GM04504 (cell line): ENCODE data around the gene CS.
"Not testable (repeated sequence)": the region's sequence is repeated elsewhere in the genome, so short reads cannot be mapped to it uniquely, and the experiment has no call there.

Source experiments
- DNase-seq: peaks from one replicate; pipeline ENCODE4 v3.0.0-alpha.2; 2012; ENCODE audit warnings: low read depth

CS gene

GRCh38 chr12:56299853-56300643 lies at the start of gene CS:
Gene CS (minus strand): TSS chr12:56300330. CDS start chr12:56300201, 129 bp downstream.
- DNase-seq, result peak; percentile 96

DNA sequence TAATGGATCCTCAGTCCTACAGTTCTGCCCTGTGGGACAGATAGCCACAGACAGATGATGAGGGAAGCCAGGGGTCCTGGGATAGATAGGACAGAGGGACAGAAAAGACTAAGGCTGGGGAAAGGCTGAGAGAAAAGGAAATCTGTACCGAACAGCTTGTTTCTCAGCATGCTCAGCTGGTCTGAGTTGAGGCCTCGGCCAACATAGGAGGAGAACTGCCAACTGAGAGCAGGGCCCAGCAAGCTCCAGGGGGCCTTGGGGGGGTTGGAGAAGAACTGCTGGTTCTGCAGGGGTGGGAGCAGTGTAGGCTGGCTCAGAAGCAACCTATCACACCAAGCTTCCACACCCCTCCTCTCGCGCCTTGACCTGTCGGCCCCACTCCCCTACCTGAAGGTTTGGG lies 48.6 kb upstream of the CS start:
- no peak for DNase-seq

GRCh38 chr12:56347255-56347654 lies 47.1 kb upstream of the CS start:
- not testable (repeated sequence) for DNase-seq

DNA sequence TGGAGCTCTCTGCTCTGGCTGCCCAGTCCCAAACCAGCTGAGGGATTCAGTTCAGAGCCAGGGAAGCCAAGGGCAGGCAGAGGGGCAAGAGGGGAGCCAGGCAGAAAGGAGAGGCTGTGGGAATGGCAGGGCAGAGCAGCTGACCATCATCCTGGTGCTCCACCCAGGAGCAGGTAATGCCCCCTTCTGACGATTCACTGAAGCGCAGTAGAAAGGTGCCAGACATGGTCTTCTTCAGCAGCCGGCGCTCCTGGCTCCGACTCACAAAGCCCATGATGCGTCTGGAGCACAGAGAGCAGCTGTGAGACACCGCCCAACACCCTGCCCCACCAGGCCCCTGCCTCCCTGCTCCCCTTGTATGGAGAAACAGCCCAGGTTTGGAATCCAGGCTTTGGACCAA lies 46.5 kb upstream of the CS start:
- no peak for DNase-seq

DNA sequence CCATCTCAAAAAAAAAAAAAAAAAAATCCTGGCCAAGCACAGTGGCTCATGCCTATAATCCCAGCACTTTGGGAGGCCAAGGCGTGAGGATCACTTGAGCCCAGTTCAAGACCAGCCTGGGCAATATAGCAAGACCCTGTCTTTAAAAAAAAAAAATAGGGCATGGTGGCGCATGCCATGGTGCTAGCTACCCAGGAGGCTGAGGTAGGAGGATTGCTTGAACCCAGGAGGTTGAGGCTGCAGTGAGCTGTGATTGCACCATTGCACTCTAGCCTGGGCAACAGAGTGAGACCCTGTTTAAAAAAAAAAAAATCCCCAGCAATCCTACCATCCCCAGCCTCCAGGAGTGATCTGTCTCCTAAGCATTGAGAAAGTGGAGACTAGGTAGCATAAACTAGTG lies 42.2 kb upstream of the CS start:
- not testable (repeated sequence) for DNase-seq

DNA sequence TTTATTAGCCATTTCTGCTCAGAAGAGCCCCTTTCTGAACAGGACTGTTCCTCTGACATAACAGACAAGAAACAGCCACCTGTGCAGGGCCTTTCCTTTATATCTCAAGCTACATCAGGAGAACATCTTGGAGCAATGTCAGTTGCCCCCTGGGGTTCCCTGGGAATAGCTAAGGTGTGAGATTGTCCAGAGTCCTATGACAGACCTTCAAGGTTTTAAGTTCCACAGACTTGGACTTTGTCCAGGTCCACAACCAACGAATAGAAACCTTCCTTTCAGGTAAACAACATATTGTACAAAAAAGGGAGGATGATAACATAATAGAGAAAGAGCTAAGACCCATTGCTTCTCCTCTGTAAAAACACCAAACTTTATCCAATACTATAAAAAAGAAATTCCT lies 41.5 kb upstream of the CS start:
- no peak for DNase-seq

- no peak for DNase-seq
Measured at GRCh38 chr12:56339158-56339422, 39.0 kb upstream of the CS start.

- DNase-seq, result no peak
Measured at GRCh38 chr12:56338308-56339157, 38.4 kb upstream of the CS start, which contains the start of gene IL23A. Gene IL23A (plus strand): TSS chr12:56338884. CDS start chr12:56339045, 161 bp downstream.

- no peak for DNase-seq
Measured at GRCh38 chr12:56337753-56338251, 37.7 kb upstream of the CS start.

- no peak for DNase-seq
Measured at GRCh38 chr12:56336361-56337167, 36.4 kb upstream of the CS start.

- not testable (repeated sequence) for DNase-seq
Measured at GRCh38 chr12:56335527-56335926, 35.4 kb upstream of the CS start.

DNA sequence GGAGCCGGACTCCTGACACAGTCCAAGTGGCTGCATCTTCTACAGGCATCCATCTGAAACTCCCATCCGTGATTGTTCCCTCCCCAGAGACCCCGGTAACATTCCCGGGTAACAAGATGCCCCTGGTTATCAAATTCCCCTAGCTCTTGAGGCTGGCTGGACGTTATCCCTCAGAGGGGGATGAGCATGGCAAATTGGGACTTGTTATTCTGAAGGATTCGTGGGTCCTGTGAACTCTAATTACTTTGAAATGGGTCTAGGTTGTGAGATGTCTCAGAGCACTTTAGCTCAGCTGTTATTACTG lies 34.3 kb upstream of the CS start:
- no peak for DNase-seq

DNA sequence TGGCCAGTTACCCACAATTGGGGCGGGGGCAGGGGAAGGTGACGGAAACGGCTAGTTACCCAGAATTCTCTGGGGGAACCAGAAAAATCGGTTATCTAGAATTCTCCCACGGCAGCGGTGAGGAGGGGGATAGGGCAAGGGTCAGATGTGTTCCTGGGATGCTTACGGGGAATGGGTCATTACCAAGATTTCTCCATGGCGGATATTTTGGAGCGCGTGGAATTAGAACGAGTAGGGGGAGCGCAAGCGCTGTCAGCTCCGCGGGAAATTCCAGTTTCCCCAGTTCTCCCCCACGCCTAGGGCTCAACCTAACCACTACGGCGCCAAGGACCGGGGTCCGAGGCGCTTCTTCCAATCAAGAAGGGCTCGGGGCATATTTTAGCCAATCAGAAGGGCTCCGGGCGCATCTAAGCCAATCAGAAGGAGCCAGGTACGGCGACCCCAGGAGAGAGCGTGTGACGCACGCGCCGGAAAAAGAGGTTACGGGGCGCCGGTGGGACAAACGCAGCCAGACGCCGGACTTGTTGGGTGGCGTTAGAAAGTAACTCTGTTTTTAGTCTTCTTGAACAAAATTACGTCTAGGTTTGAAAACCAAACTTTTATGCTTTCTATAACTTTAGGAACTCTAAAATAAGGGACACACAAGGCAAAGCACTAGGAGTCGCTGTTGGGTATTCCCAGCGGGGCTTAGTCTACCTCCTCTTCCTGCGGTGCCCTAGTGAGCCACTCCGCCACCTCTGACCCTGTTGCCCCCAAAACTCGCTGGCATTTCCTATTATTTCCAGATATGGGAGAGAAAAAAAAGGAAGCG lies 33.8 kb upstream of the CS start, which contains the start of gene PAN2:
Gene PAN2 (minus strand): TSS at position 322 of the 811 bp plus-strand sequence. CDS start 906 bp downstream, outside the sequence.
- peak; percentile 93 for DNase-seq

DNA sequence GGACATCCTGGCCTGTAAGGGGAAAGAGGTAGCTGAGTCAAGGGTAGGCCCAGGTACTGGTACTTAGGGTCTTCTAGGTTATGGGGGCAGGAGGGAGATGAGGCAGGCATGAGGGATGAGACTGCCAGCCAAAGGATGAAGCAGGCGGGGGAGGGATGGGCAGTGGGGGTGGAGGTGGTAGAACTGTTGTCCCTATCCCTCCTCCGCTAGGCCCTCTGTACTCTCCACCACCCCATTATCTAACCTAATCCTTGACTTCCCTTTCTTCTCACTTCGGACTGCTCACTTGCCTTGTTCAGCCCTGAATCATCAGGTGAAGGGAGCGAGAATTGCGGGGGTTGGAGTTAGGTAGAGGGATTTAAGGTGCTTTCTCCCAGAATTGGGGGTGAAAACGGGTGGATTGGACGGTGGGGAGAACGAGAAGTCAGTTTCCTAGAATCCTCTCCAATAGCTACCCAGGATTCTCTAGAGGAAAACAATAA lies 33.1 kb upstream of the CS start:
- no peak for DNase-seq

- no peak for DNase-seq
Measured at GRCh38 chr12:56332512-56333196, 32.5 kb upstream of the CS start.

GRCh38 chr12:56330936-56331490 lies 30.9 kb upstream of the CS start:
- DNase-seq, result no peak

DNA sequence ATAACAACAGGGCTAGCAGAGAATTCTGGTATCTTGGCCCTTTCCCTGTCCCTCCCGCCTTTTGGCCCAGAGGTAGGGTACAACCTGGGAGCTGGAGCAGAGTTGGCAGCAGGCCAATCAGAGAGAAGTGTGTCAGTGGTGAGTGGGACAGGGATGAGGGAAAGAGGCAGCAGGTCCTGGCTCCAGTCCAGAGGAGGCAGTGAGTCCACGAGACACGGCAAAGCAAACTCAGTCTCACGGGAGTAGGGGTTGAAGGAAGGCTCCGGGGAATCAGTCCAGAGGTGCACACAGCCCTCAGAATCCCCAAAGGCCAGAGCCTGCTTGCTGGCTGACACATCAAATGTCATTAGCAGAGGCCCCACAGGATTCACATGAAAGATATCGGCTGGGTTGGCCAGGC lies 26.4 kb upstream of the CS start:
- no peak for DNase-seq

DNA sequence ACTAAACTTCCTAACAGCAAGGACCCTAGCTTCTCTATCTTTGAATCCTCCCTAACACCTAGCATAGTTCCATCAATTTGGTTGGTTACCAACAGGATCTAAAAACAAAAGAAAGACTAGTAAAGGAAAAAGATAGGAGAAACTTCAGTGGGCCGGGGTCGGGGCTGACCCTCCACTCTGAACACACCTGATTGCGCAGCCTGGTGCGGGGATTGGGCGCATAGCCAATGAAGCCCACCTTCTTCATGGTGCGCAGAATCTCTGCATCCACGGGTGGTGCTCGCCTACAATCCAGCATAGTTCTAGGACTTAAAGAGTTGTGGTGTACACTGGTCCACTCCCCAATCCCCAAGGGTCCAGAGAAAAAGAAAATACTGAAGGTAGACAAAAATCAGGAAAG lies 26.0 kb upstream of the CS start:
- no peak for DNase-seq

DNA sequence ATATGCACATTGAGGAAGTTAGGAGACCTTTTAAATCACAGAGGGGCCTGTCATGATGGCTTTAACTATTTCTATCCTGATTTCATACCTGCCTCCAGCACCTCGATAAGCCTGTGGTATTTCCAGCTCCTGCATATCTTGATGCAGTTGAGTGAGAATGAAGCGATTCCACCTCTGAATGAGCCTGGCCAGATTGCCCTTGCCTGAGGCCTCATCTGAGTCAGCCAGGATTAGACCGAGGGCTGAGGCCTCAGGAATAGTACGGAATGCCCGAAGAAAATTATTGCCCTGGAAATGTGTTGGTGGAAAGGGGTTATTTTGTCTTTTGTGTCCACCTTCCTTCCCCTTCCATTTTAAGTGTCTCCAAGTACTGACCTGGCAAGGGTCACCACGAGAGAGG lies 24.1 kb upstream of the CS start:
- DNase-seq, result no peak

DNA sequence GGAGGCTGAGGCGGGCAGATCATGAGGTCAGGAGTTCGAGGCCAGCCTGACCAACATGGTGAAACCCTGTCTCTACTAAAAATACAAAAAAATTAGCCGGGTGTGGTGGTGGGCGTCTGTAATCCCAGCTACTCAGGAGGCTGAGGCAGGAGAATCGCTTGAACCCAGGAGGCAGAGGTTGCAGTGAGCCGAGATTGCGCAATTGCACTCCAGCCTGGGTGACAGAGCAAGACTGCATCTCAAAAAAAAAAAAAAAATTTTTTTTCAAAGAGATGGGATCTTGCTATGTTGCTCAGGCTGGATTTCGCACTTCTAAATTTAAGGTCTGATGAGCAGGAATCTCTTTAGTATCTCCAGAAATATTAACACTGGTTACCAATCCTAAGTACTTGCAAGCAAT lies 21.5 kb upstream of the CS start:
- not testable (repeated sequence) for DNase-seq
